HG03066 (cell line): ENCODE results near the gene MMP11.

Experiments
- ATAC-seq: cut with Tn5 transposase; IDR thresholded peaks from one replicate; pipeline ENCODE4 v1.9.1; 2021; ENCODE audit warnings: low read depth; ENCODE audit not compliant: unreplicated experiment

The MMP11 gene

DNA sequence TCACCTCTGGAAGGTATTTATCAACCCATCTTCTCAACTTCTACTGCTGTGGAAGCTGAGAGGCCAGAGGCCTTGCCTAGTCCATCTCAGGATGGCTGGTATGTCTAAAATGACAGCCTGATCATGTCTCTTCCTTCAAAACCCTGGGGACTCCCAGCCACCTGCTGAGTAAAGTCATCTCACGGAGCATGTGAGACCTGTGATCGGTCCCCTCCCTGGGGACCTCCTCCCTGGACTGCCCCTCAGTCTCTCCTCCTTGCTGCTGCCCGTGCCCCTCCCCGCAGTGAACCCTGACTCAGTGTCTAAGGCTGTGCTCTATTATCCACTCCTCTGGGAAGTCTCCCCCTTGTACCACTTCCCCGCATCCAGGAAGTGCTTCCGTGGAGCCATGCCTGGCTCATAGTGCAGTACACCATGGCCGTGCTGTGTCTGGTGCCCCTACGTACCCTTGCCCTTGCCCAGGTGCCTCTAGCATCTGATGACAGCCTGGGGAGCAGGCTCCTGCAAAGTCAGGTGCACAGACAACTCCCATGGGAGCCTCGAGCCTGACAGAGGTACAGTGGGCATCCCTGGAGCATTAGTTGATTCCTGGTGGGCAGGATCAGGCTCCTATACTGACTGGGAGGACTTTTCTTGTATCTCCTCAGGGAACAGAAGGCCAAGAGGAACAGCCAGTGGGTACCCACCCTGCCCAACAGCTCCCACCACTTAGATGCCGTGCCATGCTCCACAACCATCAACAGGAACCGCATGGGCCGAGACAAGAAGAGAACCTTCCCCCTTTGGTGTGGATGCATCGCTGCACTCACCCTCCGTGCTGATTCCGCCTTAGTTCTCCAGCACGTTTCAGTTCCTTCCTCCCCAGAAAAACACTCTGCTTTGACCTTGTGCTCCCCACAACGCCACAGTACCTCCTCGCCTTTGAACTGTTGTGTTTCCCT lies 27.9 kb downstream of the MMP11 start:
- peak; percentile 61 for ATAC-seq

DNA sequence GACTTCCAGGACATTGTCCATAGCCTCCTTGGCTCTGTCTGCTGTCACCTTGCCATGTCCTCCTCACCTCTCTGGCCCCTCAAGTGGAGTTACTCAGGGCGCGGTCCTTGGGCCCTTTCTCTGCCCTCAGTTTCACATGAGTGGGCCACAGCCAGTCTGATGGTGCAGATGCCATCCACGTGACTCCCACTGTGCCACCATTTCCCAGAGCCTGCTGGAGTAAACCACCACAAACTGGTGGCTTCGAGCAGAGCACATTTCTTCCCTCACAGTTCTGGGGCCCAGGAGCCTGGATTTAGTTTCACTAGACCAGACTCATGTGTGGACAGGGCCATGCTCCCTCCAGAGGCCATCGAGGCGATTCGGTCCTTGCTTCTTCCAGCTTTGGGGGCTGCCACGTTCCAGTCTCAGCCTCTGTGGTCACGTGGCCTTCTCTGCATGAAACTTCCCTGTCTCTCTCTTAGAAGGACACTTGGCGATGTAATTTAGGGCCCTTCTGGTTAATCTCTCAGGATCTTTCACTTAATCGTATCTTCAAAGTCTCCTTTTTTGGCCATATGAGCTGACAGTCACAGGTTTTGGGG lies 28.7 kb downstream of the MMP11 start:
- ATAC-seq, result no peak

DNA sequence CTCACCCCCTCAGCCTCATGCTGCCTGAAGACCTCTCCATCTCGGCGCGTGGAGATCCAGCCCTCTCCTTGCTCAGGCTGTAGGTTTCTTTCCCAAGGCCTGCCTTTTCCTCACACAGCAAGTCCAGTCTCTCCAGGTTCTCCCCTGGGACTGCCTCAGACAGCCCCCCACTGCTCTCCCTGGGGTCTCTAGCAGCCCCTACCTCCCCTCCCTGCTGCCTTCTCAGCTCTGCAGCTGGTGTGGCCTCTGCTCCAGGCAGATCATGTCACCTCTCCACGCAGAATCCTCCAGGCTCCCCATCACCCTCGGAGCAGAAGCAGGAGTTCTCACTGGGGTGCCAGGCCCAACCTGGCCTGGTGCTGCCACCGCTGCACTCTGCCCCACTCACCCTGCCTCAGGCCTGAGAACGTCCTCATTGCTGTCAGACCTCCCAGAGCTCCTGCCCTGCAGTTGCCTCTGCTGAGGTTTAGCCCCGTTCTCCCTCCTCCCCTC lies 29.3 kb downstream of the MMP11 start:
- no peak for ATAC-seq

DNA sequence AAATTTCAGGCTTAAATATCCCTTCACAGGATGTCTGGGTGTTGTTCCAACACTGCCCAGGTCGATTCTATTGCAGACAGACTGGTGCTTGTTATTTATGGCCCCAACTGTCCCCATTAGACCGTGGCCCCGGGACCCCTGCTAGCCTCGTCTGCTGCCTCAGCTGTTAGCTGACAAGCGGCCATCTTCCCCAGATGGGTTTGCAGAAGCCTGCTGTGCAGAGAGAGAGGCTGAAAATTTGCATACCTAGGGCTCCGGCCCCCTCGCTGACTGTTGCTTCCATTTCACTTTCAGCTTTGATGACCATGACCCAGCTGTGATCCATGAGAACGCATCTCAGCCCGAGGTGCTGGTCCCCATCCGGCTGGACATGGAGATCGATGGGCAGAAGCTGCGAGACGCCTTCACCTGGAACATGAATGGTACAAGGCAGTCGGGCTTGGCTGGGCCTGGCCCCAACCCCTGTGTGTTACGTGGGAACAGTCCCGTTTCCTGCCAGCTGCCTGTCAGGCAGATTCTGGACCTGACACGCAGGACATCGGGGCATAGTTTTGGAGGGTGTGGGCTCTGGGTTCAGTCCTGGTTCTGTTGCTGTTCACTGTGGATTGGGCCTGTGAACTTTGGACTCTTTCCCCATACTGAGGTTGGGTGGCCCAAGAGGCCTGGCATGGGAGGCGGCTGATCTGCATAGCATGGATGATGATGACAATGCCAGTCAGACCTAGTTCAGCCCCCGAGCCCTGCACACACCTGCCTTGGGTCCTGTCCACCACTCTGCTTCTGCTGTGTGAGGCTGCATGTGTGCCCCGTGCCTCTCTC lies 30.6 kb downstream of the MMP11 start:
- no peak for ATAC-seq

DNA sequence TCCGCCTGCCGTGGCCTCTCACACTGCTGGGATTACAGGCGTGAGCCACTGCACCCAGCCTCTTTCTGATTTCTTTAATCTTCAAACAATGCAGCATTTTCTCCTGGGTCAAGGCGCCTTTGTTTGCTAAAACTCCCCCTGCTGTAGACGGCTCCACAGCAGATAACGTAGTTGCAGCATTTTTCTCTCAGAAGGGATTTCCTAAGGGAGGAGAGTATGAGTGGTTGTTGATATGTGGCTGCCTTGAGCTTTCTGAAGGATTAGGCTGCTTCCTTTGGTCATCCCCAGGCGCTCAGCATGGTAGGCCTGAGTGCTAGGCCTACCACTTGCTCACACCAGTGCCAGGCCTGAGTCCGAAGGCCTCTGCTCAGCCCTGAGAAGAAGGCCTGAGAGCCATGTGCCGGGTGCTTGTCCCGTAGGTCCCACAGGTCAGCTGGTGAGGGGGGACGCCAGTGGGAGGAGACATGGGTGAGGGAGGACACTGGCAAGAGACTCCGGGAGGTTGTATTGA lies 32.2 kb downstream of the MMP11 start:
- ATAC-seq, result no peak

DNA sequence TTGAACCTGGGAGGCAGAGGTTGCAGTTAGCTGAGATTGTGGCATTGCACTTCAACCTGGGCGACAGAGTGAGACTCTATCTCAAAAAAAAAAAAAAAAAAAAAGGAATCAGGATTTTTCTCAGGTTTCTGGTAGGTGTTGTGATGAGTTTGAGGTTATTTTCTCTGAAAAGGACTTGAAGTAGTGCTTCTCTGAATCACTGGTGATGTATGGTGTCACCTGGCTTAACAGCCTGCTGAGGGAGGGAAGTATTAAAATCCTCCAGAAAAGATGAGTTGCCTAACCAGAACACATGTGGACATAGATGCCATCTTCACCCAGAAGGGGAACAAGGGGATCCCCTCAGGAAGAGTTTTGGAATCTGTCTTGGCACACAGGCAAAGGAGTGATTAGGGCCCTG lies 34.2 kb downstream of the MMP11 start:
- ATAC-seq, result no peak

DNA sequence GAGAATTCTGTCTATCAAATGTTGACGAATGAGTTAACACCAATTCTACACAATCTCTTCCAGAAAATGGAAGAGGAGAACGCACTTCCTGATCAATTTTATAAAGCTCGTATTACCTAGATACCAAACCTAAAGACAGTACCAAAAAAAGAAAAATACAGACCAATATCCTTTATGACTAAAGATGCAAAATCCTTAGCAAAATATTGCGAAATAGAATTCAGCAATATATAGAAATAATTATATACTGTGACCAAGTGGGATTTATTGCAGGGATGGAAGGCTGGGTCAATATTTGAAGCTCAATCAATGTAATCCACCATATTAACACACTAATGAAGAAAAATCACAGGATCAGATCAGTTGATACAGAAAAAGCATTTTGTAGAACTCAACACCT lies 39.7 kb downstream of the MMP11 start:
- ATAC-seq, result no peak

DNA sequence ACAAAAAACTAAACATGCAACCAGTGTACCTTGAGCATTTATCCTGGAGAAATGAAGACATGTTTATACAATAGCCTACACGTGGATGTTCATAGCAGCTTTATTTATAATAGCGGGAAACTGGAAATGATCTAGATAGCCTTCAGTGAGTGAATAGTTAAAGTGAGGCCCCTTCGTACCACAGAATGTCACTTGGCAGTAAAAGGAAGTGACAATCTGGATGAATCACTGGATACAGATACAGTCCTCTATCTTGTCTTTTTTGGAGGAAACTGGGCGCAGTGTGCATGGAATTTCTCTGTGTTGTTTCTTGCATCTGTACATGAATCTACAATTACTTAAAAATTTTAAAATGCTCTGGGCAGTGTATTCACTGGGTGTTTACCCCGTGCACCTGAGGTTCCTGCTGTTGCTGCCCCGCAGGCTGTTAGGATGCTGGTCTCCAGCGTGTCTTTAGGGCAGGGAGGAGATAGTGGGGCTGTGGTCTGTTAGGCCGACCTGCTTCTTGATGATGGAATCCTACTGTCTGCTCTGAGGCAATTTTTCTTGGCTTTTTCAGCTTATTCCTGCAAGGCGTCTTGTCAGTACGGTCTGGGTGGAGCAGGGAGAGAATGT lies 43.0 kb downstream of the MMP11 start:
- ATAC-seq, result no peak

DNA sequence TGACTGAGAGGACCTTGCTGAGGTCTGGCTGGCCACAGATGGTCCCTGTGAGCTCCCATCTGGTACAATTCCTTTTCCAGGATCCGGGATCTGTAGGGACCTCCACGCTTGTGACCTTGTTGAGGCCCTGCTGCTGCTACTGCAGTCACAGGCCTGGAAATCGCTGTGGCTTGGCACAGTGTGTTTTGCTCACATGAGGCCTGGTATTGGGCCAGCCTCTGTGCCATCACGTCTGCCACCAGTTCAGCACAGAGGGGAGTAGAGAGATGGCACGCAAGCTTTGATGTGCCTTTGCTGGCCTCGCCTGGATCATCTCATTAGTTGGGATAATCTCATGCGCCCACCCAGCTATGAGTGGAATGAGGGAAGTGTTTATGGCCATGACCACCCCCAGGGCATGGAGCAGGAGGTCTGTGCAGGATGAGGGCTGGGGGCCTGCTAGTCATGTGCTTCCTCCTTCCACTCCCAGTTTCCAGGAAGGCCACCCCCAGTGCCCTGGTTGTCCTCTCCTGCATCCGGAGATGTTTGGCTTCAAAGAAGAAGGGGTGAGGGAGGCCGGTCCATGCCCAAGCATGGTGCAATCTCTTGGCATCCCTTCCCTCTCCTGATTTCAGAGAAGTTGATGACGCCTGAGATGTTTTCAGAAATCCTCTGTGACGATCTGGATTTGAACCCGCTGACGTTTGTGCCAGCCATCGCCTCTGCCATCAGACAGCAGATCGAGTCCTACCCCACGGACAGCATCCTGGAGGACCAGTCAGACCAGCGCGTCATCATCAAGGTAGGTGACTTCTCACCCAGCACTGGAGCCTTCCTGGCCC lies 43.7 kb downstream of the MMP11 start:
- ATAC-seq, result no peak

DNA sequence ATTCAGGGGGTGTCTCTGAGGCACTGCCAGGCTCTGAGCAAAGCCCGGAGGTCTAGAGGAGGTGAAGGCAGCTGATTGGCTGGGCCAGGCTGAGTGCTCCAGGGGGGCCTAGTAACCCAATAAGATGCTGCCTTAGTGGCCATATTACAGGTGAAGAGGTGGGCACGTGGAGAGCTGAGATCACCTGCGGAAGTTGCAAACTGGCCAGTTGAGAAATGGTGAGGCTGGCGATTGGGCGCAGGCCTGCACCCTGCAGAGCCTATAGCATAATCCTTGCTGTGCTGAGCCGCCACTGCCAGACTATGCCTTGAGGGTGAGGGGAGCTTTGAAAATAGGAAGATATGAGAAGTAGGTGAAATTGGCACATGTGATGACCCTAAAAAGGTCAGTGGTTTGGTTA lies 44.5 kb downstream of the MMP11 start:
- no peak for ATAC-seq

DNA sequence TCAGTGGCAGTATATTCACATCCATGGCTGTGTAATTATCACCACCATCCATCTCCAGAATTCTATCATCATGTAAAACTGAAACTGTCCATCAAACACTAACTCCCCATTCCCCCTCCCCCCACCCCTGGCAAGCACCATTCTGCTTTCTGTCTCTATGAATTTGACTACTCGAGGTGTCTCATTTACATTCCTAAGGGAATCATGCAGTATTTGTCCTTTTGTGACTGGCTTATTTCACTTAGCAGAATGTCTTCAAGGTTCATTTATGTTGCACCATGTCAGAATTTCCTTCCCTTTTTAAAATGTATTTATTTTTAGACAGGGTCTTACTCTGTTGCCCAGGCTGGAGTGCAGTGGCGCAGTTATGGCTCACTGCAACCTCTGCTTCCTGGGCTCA lies 45.9 kb downstream of the MMP11 start:
- ATAC-seq, result no peak

DNA sequence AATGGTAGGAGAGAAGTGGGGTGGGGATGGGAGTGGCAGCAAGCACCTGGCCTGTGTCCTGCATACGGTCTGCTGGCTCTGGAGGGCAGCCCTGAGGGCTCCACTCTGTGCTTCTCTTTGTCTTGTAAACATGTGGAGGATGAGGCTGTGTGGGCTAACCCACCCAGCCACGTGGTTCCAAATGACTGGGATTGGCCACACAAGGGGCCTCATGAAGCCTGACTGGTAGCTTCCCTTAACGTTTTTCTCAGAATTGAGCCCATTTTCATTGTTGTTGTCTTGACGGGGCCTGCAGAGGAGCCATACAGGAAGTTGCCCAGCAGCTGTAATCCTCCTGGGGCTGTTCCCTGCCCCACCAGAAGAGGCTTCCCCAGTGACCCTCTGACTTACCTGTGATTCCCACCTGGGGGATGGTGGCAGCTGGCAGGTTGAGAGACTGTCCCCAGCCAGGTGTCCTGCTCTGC lies 48.1 kb downstream of the MMP11 start:
- no peak for ATAC-seq

DNA sequence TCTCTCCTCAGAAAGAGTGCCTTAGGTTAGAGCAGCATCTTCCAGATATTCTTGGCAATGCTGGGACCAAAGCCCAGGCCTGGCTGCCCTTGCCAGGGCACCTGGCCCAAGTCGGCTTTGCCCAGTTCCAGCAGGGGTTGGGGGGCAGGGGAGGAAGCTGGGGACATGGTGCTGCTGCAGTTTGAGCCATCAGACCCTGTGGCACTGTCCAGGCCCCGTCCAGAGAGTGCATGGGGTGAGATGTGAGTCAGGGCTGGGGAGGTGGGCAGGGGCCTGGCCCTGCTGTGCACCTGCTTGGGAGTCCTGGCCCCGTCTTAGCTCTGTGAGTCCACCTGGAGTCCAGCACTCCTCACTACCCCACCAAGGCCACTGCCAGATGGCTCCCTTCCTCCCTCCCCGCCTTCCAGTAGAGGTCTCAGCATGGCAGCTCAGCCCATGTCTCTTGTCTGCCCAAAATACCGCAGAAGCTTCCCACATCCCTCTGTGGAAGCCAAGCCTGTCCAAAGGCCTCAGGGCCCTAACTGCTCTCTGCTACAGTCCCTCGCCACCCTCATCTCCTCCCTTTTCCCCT lies 49.5 kb downstream of the MMP11 start:
- ATAC-seq, result no peak

DNA sequence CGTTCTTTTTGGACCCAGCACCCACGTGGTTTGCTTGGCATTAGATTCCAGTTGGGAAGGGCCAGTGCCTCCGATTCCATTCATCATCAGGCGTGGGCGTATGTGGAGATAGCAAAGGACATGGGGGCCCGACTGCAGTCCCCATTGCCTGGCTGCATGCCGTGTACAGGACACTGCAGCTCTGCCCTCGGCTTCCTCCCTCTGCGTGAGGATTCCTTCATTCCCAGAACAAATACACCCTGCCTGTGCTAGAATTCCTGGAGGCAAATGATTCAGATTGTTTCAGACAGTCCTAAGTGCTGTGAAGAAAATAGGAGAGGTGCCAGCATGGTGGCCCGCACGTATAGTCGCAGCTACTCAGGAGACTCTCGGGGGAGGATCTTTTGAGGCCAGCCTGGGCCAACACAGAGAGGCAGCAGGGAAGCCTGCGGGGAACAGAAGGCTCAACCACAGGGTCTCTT lies 50.7 kb downstream of the MMP11 start:
- no peak for ATAC-seq

DNA sequence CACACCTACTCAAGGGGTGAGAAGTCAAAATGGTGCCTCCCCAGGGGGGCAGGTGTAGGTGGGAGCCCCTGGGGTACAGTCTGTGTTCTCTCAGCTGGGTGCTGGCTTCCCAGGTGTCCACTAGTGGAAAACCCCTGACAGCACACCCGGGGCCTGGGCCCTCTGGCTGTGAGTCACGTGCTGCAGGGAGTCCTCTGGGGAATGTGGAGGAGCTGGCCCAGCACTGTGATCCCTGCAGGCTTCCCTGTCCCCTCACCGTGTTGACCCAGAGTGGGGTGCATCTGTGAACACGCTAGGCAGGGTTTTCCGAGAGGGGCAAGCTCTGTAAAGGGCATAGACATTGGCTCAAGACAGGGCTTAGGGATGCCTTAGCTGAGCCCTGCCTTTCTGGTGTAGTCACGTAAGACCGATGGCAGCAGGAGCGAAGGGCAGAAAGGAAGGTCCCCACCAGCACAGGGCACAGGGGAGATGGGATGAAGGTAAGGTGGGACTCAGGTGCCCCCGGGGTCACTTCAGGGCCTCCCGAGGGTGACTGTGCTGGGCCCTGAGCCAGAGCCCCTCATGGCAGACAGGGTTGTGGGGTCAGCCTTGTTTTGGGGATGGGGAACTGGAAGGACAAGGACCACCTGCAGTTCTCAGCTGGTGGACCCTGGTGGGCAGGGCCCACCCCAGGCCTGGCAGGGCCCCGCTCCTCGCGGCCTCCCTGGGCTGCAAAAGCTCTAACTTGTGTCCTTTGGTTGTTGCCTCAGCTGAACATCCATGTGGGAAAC lies 52.0 kb downstream of the MMP11 start:
- no peak for ATAC-seq

DNA sequence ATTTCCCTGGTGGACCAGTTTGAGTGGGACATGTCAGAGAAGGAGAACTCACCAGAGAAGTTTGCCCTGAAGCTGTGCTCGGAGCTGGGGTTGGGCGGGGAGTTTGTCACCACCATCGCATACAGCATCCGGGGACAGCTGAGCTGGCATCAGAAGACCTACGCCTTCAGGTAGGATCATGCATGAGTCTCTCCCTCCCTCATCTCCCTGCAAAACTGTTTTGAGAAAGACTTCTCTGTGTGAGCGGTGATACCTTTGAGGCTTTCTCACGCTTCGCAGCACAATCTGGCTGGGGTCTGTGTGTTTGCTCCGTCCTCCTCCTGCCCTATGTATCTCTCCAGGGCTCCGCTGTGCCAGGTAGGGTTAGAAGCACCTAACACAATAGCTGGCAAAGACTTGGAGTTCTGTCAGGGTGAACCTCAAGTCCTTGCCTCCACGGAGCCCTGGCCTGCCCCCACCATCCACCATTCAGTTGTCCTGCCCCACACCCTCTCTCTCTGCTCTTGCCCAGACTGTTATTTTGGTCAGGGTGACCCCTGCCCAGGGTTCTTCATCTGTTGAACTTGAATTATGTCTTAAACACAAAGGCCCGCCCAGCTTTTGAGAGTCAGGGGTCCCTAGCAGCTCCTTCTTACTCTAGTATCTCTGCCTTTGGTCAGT lies 52.7 kb downstream of the MMP11 start:
- ATAC-seq, result no peak

DNA sequence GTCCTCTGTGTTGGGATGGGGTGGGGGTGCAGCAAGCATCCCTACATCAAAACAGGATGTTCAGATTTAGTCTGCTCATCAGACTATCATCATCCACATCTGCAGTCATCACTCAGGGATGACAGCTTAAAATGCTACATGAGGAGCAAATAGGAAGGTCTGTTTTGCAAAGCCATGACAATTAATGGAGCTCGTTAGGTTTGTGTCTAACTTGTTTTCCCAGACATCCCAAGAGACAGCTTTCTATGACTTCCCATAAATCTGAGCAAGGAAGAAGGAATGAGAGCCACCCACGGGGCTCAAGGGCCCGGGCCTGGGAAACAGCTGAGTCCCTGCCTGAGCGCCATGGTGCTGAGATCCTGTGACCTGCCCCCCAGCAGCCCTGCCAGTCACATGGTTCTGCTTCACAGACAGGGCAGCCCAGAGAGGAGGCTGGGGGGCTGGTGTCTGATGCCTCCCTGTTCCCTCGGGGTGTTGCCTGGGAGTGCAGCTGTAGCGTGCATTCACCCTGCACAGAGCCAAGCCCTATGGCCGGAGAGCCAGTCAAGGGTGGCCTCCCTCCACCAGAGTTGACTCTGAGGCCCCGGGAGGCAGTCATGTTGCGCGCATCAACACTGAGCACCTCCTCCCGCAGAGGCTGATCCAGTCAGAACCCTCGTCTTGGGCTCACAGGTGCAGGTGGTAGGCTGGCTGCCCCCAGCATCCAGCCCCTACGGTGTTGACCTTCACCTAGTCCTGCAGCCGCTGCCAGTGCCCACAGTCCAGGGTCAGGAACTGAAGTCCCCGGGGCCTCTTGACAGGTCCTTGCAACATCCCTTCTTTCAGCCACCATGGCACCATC lies 54.1 kb downstream of the MMP11 start:
- no peak for ATAC-seq
